Cardiac septum (tissue), 1 donor: Measurements from ENCODE around the gene CFD. TPM values are rescaled to one million over a fixed set of nuclear protein-coding genes. Genes with fewer than 3 reads are reported as not detected.
"Not testable (repeated sequence)": the region's sequence is repeated elsewhere in the genome, so short reads cannot be mapped to it uniquely, and the experiment has no call there.

Source experiments
- DNase-seq: peaks from one replicate; pipeline ENCODE4 v3.0.0-alpha.2; 2020; ENCODE audit warnings: low spot score
- intact Hi-C: fragments of 100-400 bp; cut with DNase I; formaldehyde crosslinking; loops from one replicate; pipeline ENCODE4 v1.14.0; 2022
- long read RNA-seq: library from polyadenylated mRNA; unstranded; transcript quantifications from one replicate; pipeline ENCODE4 v2.0.0, GENCODE V29; 2021
- total RNA-seq: library from RNA; stranded (reverse); fragmentation: NEBNext Ultra II Directional; extraction: Animal tissue kit (Norgen Biotek cat#: 25700); gene quantifications from one replicate; pipeline ENCODE4 v1.2.1, GENCODE V29; 2021
- donor health status: DM: no; HTN: no; CAD: no.

Gene CFD
- total RNA-seq, result 31.0 TPM
- long read RNA-seq, transcript CFD-201 (5 exons, 1,201 nt), result major isoform, 20 of 20 reads
- long read RNA-seq, partial matches to known transcripts, result 0 of 20 reads
- long read RNA-seq, other reads (novel, unspliced or antisense), result 0 of 20 reads

GRCh38 chr19:858868-859843 lies at the start of gene CFD:
Gene CFD (plus strand): TSS chr19:859664. CDS start chr19:859690, 26 bp downstream.
- intact Hi-C loops, result loop anchor here (5.0 kb wide), 2 partner anchors 63 to 123 kb away; partner anchors contain the start of gene WDR18

GRCh38 chr19:810077-810855 lies 49.2 kb upstream of the CFD start:
- no peak for DNase-seq
- intact Hi-C loops, result no loop called here

More at GRCh38 chr19:858868-859843, at the start of gene CFD:
- no peak for DNase-seq

GRCh38 chr19:810883-811489 lies 48.5 kb upstream of the CFD start:
- no peak for DNase-seq
- intact Hi-C loops, result no loop called here

- no peak for DNase-seq
- intact Hi-C loops, result no loop called here
These were observed 47.9 kb upstream of the CFD start for GRCh38 chr19:811506-812048.

- intact Hi-C loops, result no loop called here
- no peak for DNase-seq
These were observed 47.3 kb upstream of the CFD start for GRCh38 chr19:812049-812746.

- no peak for DNase-seq
These were observed 46.7 kb upstream of the CFD start for GRCh38 chr19:812747-813218.

GRCh38 chr19:813219-814151 lies 46.0 kb upstream of the CFD start:
- DNase-seq, result no peak

More at GRCh38 chr19:812747-813218, 46.7 kb upstream of the CFD start:
- intact Hi-C loops, result no loop called here

GRCh38 chr19:814152-815078 lies 45.0 kb upstream of the CFD start:
- intact Hi-C loops, result no loop called here
- DNase-seq, result no peak

More at GRCh38 chr19:813219-814151, 46.0 kb upstream of the CFD start:
- intact Hi-C loops, result no loop called here

- intact Hi-C loops, result no loop called here
These were observed 44.2 kb upstream of the CFD start for GRCh38 chr19:815079-815774.

GRCh38 chr19:815775-816499 lies 43.5 kb upstream of the CFD start:
- intact Hi-C loops, result no loop called here

More at GRCh38 chr19:815079-815774, 44.2 kb upstream of the CFD start:
- no peak for DNase-seq

GRCh38 chr19:816500-816857 lies 43.0 kb upstream of the CFD start:
- intact Hi-C loops, result no loop called here
- no peak for DNase-seq

More at GRCh38 chr19:815775-816499, 43.5 kb upstream of the CFD start:
- no peak for DNase-seq

- intact Hi-C loops, DNase-seq: not testable (repeated sequence)
These were observed 39.3 kb upstream of the CFD start for GRCh38 chr19:820212-820611.

- intact Hi-C loops, result no loop called here
- no peak for DNase-seq
These were observed 38.1 kb upstream of the CFD start for GRCh38 chr19:821231-821824.

GRCh38 chr19:821825-822503 lies 37.5 kb upstream of the CFD start, which contains the start of gene PLPPR3:
Gene PLPPR3 (minus strand): TSS chr19:821955. CDS start chr19:821559, 396 bp downstream.
- no peak for DNase-seq

More at GRCh38 chr19:821825-822503, 37.5 kb upstream of the CFD start, which contains the start of gene PLPPR3:
- intact Hi-C loops, result no loop called here
